DMS79 treated with DMSO at 0.1 percent for 48 hours (cell line): ENCODE measurements around the gene NOVA2.
A peak's percentile ranks its signal among the peaks of the same experiment; 100 is the strongest.

Experiments
- DNase-seq: peaks from one replicate; lab custom pipeline; 2025; lab: John Stamatoyannopoulos, UW

The NOVA2 gene

DNA sequence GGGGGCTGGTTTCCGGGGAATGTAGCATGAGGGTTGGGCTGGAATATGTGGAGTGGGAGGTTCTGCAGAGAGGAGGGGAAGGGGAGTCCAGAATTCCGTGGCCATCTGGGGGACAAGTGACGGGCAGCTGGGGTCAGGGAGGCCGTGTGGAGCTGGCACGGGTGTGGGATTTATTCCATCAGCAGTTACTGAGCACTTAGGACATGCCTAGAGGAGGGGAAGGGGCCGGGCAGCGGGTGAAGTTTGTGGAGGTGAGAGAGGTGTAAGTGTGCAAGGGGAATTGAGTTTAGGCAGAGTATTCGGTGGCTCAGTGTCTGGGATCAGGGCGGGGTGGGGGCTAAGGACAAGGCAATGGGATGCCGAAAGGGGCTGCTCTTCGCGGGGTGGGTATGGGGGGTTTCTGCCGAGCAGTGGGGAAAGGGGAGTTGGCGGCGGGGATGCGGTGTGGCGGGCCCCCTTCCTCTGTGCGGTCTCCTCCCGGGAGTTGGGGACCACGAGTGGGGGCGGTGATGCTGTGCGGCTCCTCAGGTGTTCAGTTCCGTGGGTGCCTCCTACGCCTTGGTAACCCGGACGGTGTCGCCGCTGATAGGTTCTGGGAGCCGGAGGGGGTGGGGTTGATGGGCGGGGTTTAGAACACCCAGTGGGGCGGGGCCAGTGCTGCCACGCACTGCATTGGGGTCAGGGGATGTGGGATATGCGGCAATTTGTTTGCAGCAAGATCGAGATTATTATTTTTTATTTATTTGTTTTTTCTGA is 27.0 kb upstream of the NOVA2 start:
- peak; percentile 58 for DNase-seq

DNA sequence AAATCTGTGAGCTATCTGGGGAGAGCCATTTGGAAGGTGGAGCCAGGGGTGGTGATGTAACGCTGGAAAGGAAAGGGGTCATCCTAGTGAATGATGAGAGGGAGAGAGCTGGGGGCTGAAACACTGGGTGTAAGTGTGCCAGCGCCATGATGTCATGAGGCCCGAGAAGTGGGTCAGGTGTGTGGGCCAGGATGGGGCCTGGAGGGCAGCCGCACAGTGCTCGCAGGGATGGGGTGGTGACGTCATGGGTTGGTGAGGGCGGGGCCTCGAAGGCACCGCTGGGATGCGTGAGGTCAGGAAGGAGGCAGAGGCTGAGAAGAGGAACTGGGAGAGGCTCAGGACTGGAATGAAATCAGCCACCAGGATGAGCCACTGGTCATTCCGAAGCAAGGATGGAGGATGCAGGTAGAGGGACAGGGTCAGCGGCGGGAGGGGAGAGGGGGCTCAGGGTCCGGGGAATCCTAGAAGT is 26.0 kb upstream of the NOVA2 start:
- DNase-seq = no peak

- no peak for DNase-seq
These were observed 25.2 kb upstream of the NOVA2 start for GRCh38 chr19:45998834-45999233.

GRCh38 chr19:45996933-45997332 is 23.3 kb upstream of the NOVA2 start:
- DNase-seq = no peak

DNA sequence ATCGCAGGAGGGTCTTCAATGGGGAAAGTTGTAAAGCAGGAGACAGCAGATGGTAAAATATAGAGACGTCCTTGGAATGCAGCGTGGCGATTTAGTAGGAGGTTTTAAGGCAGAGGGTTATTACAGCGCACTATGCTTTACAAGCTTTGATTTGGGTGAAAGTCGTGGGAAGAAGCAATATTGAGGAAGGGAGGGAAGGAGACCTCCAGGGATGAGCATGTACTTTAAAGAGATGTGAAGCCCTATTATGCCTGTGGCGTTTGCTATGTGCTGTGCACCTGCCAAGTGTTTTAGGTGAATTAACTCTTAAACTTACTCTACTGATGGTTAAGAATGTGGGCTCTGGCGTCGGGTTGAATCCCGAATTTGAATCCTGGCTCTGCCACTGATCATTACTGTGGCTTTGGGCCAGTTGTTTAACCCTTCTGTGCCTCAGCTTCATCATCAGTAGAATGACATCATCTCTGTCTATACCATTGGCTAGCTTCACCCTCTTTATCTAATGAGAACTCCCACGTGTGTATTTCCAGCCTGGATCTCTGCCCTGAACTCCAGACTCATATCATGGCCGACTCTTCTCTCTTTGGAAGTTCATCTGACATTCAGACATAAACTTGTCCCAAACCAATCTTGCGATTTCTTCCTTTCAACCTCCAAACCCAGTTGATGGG is 22.2 kb upstream of the NOVA2 start:
- no peak for DNase-seq

GRCh38 chr19:45994998-45995714 is 21.5 kb upstream of the NOVA2 start, which contains the start of gene CCDC61:
TSS of gene CCDC61 (plus strand) at chr19:45995467. CDS start at chr19:46003019, 7,552 bp downstream.
- peak; percentile 99 for DNase-seq

- DNase-seq = no peak
These were observed 20.9 kb upstream of the NOVA2 start for GRCh38 chr19:45994456-45994997.

- no peak for DNase-seq
These were observed 16.6 kb upstream of the NOVA2 start for GRCh38 chr19:45990113-45990728.

DNA sequence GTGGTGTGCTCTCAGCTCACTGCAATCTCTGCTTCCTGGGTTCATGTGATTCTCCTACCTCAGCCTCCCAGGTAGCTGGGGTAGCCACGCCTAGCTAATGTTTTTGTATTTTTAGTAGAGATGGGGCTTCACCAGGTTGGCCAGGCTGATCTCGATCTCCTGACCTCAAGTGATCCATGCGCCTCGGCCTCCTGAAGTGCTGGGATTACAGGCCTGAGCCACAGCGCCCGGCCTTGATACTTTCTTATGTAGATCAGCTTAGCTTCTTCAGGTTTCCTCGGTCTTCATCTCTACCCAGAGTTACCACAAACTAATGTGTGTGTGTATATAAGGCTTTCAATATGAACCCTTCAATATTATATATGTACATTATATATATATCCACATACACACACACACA is 11.7 kb upstream of the NOVA2 start:
- no peak for DNase-seq

DNA sequence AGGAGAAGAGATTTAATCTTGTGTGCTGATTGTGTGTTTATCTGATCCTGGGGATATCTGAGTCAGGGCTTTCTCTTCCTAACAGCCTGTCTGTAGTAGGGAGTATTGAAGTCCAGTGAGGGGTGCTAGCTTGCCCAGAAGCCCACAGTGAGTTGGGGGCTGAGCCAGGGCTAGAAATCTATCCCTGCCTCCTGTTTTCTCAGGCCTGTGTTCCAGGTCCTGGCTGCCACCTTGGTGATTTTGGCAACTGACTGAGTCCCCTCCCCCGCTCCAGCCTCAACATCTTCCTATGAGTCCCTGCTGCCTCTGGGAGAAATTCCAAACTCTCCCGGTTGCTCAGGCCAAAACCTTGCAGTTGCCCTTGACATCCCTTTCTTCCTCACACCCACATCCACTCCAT is 7.7 kb upstream of the NOVA2 start:
- no peak for DNase-seq

GRCh38 chr19:45978156-45978555 is 4.5 kb upstream of the NOVA2 start:
- DNase-seq = no peak

DNA sequence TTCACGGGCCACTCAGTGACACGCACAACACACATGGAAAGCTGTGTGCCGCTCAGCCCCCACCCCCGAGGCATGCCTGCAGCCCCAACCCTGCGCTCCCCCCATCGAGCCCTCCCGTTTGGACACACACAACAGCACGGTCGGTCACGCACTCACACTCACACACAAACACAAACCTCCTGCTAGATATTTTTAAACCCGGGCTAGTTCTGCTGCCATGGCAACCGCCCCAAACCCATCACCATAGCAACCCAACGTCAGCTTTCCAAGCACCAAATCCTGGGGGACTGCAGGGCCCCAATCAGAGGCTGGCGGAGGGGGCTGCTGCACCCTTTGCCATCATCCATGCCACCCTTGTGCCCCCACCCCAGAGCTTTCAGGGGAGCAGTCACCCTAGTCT is 2.5 kb upstream of the NOVA2 start:
- DNase-seq = peak; percentile 40

- DNase-seq = no peak
These were observed 1.8 kb upstream of the NOVA2 start for GRCh38 chr19:45975306-45976070.

GRCh38 chr19:45972947-45973540 is 621 bp downstream of the NOVA2 start:
- no peak for DNase-seq

DNA sequence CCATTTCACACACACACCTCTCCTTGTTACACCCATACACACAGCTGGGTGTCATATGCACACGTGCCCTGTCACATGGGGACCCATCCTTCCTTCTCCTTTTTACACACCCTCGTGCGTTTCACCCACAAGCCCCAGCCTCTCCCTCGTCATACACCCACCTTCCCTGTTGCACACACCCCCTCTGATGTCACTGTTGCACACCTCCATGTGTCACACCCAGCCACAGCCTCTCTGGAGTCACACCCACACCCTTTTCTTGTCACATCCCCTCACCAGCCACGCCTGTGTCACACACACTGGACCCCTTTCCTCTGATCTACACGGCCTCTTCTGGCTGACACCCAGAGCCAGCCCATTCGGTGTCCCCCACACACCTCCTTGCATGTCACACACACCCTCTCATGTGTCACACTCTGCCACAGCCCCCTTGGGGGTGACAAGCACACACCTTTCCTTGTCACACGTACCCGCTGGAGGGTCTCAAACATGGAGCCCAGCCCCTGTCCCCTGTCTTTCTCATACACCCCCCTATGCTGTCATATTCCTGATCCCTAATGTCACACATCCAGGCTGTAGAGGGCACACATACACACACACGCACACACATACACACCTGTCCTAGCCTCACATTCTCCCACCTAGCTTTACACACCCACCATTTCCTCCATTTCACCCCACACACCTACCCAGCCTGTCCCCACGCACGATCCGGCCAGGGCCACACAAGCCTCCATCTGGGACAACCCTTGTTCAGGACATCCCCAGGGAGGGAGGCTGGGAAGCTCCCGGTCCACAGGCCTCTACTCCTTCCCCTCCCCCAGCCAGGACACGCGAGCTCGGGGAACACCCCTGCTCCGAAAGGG is 1.4 kb downstream of the NOVA2 start:
- peak; percentile 14 for DNase-seq

DNA sequence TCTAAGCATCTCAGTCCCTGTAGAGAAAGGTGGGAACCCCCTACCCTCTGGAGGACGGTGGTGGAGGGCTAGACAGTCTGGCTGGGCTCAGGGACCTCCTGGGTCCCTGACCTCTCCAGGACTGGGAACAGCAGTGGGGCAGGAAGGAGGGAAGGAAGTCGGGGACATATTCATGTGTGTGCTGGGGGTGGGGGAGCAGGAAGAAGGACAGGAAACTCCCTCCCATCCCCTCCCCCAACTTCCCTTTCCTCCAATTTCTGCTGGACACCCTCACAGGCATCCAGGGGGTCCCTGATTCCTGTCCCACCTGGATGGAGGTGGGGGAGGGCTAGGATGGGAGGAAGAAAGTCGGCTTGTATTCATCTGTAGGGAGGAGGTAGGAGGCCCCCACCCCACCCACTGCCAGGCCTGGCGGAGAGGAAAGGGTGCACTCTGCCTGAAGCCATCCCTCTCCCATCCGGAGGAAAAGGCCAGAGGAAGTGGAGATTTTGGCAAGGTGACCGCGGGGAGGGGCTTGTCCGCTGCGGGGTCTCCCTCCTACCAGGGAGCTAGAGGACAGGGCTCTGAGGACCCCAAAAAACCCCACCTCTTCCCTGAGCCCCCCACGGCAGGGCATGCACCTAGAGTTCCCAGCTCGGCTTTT is 2.3 kb downstream of the NOVA2 start:
- no peak for DNase-seq

- no peak for DNase-seq
These were observed 4.0 kb downstream of the NOVA2 start for GRCh38 chr19:45969676-45970075.

- DNase-seq = no peak
These were observed 5.0 kb downstream of the NOVA2 start for GRCh38 chr19:45968626-45969025.

DNA sequence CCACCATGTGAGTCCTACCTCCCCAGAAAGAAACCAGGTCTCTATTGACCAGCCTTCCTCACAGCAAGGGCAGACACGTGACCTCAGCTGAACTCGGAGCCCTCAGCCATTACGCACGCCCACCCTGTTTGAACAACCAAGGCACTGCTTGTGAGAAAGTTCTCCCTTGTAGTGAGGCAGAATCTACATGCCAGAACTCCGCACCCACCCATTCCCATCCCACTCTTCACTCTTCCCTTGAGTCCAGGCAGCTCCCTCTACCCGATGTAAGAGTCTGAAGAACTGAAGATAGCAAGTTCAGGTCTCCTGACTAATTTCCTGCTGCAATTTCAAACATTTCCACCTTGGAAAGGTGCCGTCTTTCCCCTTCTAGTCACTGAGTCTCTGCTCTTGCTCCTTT is 6.4 kb downstream of the NOVA2 start:
- no peak for DNase-seq
